ENCODE data around the gene EPHA6. TPM values are rescaled to one million over a fixed set of nuclear protein-coding genes. Genes with fewer than 3 reads are reported as not detected.

Gene EPHA6
- total RNA-seq, 1 experiment from 2014 or later: 3.2 TPM

- peak; percentile 20 for DNase-seq (ENCODE audit: low read depth)
- in situ Hi-C loops (cut with HindIII; ENCODE audit: low pct_unique_long_range_greater_than_20kb, low sequenced_read_pairs): no loop called here
Measured at GRCh38 chr3:97687734-97688133, 873.3 kb downstream of the EPHA6 start.

DNA sequence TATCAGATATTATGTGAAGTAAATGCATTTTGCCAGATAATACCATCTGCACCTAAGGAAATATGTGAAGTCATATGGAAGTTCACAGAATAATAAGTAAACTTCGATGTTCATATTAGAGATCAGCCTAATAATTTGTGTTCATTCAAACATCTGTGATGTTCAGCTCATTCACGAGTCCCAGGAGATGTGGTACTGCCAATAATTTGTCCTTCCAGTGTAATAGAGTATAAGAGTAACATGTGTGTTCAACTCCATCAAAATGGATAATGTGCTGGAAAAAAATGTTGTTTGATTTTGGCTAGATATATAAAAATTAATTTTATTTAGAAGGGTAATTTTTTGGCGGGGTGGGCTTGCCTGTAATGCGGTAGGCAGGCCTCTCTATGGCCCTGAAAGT is 874.7 kb downstream of the EPHA6 start:
- DNase-seq (ENCODE audit: low read depth): no peak
- in situ Hi-C loops (cut with HindIII; ENCODE audit: low pct_unique_long_range_greater_than_20kb, low sequenced_read_pairs): no loop called here

DNA sequence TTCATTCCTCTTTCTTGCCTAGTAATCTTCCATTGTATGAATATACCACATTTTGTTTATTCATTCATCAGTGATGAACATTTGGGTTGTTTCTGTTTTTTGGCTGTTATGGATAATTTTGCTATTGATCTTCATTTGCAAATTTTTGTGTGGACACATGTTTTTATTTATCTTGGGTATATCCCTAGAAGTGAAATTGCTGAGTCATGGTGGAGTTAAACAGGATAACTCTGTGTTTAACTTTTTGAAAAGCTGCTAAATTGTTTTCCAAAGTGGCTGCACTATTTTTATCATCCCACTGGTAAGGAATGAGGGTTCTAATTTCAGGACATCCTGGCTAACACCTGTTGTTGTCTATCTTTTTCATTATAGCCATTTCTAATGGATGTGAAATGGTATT is 875.6 kb downstream of the EPHA6 start:
- in situ Hi-C loops (cut with HindIII; ENCODE audit: low pct_unique_long_range_greater_than_20kb, low sequenced_read_pairs): no loop called here
- DNase-seq (ENCODE audit: low read depth): no peak

- no peak for DNase-seq (ENCODE audit: low read depth)
- in situ Hi-C loops (cut with HindIII; ENCODE audit: low pct_unique_long_range_greater_than_20kb, low sequenced_read_pairs): no loop called here
Measured at GRCh38 chr3:97691354-97691753, 877.0 kb downstream of the EPHA6 start.

DNA sequence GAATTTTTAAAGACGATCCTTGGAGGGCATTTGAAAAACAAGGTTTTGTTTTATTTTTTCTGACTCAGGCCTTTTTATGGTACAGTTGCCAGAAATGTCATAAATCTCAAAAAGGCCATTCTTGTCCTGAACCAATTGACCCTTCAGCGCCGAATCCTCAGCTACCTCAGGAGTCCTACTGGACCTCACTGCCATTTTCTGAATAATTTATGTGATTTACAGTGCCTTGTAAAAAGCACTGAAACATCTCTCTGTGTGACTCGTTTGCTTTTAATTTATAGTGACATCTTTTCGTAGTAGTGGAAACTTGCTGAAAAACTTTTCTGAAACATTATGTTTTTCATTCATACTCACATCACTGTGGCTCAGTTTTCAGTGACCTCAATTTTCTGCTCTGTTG is 878.0 kb downstream of the EPHA6 start:
- no peak for DNase-seq (ENCODE audit: low read depth)
- in situ Hi-C loops (cut with HindIII; ENCODE audit: low pct_unique_long_range_greater_than_20kb, low sequenced_read_pairs): no loop called here

- in situ Hi-C loops (cut with HindIII; ENCODE audit: low pct_unique_long_range_greater_than_20kb, low sequenced_read_pairs): no loop called here
- no peak for DNase-seq (ENCODE audit: low read depth)
Measured at GRCh38 chr3:97692831-97693230, 878.4 kb downstream of the EPHA6 start.

- in situ Hi-C loops (cut with HindIII; ENCODE audit: low pct_unique_long_range_greater_than_20kb, low sequenced_read_pairs): no loop called here
Measured at GRCh38 chr3:97694876-97695275, 880.5 kb downstream of the EPHA6 start.

DNA sequence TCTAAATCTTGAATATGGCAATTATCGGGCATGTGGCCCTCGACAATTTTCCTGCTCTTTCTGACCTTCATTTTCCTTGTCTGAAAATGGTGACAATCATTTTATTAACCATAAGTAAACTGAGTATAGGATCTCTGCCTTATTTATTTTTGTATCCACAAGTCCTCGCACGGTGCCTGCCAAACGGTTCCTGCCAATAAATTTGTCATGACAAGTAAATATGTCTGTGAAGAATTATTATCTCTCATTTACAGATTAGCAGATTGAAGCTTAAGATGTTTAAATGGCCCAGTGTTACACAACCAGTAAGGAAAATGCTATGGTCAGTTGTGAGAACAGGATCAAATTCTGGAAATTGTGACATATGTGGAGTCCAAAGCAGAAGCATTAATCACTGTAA is 884.3 kb downstream of the EPHA6 start:
- in situ Hi-C loops (cut with HindIII; ENCODE audit: low pct_unique_long_range_greater_than_20kb, low sequenced_read_pairs): no loop called here
- DNase-seq (ENCODE audit: low read depth): no peak

More at GRCh38 chr3:97694876-97695275, 880.5 kb downstream of the EPHA6 start:
- DNase-seq (ENCODE audit: low read depth): no peak

DNA sequence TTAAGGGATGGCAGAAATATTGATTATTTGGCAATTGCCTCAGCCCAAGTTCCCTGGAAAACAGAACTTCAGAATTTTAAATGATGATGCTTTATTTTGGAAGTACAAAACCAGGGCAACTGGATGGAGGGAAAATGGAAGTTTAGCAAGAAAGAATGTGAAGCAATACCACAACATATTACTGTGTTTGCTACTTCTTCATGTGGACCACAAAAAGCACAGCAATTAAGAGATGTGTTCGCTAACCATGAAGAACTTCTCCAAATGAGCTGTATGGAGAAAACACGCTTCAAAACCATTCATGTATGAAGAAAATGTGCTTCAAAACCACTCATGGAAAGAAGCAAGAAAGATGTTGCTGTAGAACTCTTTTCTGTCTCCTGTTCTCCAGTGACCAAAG is 885.5 kb downstream of the EPHA6 start:
- DNase-seq (ENCODE audit: low read depth): no peak
- in situ Hi-C loops (cut with HindIII; ENCODE audit: low pct_unique_long_range_greater_than_20kb, low sequenced_read_pairs): no loop called here

- in situ Hi-C loops (cut with HindIII; ENCODE audit: low pct_unique_long_range_greater_than_20kb, low sequenced_read_pairs): no loop called here
- no peak for DNase-seq (ENCODE audit: low read depth)
Measured at GRCh38 chr3:97705764-97706163, 891.4 kb downstream of the EPHA6 start.

- DNase-seq (ENCODE audit: low read depth): no peak
- in situ Hi-C loops (cut with HindIII; ENCODE audit: low pct_unique_long_range_greater_than_20kb, low sequenced_read_pairs): no loop called here
Measured at GRCh38 chr3:97706226-97706625, 891.8 kb downstream of the EPHA6 start.

GRCh38 chr3:97711654-97712053 is 897.3 kb downstream of the EPHA6 start:
- DNase-seq (ENCODE audit: low read depth): no peak
- in situ Hi-C loops (cut with HindIII; ENCODE audit: low pct_unique_long_range_greater_than_20kb, low sequenced_read_pairs): no loop called here

DNA sequence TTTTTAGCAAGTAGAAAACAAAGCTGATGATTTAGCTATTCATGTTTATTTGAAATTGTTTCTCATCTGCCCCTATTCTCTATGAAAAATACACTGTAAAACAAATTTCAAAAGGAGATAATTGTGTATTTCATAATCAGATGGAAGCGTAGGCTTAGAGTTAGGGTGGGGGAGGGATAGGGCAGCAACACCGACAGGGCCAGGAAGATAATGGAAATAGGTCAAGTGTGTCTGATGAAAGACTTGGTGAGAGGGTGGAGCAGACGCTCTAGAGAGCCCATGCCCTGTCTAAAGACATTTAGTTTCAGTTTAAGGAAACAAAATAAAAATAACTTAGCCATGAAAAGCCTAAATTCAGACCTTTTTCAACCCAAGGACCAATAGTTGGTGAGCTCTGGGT is 898.5 kb downstream of the EPHA6 start:
- DNase-seq (ENCODE audit: low read depth): no peak
- in situ Hi-C loops (cut with HindIII; ENCODE audit: low pct_unique_long_range_greater_than_20kb, low sequenced_read_pairs): no loop called here

- in situ Hi-C loops (cut with HindIII; ENCODE audit: low pct_unique_long_range_greater_than_20kb, low sequenced_read_pairs): no loop called here
- no peak for DNase-seq (ENCODE audit: low read depth)
Measured at GRCh38 chr3:97713634-97714033, 899.2 kb downstream of the EPHA6 start.

- in situ Hi-C loops (cut with HindIII; ENCODE audit: low pct_unique_long_range_greater_than_20kb, low sequenced_read_pairs): no loop called here
- DNase-seq (ENCODE audit: low read depth): peak; percentile 37
Measured at GRCh38 chr3:97719156-97719821, 904.9 kb downstream of the EPHA6 start.

GRCh38 chr3:97720417-97720816 is 906.0 kb downstream of the EPHA6 start:
- in situ Hi-C loops (cut with HindIII; ENCODE audit: low pct_unique_long_range_greater_than_20kb, low sequenced_read_pairs): no loop called here
- no peak for DNase-seq (ENCODE audit: low read depth)

GRCh38 chr3:97721446-97721845 is 907.1 kb downstream of the EPHA6 start:
- no peak for DNase-seq (ENCODE audit: low read depth)
- in situ Hi-C loops (cut with HindIII; ENCODE audit: low pct_unique_long_range_greater_than_20kb, low sequenced_read_pairs): no loop called here

GRCh38 chr3:97736928-97737327 is 922.5 kb downstream of the EPHA6 start:
- no peak for DNase-seq (ENCODE audit: low read depth)
- in situ Hi-C loops (cut with HindIII; ENCODE audit: low pct_unique_long_range_greater_than_20kb, low sequenced_read_pairs): no loop called here

DNA sequence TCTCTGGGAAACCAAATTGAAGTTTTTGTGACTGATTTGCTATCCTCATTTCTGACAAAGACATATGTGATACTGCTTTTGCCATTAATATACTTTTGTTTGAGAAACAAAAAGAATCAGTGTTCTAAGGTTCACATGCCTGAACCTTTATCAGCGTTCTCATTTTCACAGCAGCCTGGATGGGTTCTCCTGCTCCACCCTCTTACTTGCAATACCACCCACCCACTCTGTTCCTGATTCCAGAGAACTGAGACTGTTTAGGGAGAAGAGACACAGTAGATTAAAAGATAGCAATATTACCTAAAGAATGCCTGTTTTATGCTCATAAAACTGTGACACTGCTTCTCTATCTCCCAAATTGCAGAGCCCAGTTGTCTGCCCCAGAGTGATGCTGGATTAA is 924.4 kb downstream of the EPHA6 start:
- no peak for DNase-seq (ENCODE audit: low read depth)
- in situ Hi-C loops (cut with HindIII; ENCODE audit: low pct_unique_long_range_greater_than_20kb, low sequenced_read_pairs): no loop called here

DNA sequence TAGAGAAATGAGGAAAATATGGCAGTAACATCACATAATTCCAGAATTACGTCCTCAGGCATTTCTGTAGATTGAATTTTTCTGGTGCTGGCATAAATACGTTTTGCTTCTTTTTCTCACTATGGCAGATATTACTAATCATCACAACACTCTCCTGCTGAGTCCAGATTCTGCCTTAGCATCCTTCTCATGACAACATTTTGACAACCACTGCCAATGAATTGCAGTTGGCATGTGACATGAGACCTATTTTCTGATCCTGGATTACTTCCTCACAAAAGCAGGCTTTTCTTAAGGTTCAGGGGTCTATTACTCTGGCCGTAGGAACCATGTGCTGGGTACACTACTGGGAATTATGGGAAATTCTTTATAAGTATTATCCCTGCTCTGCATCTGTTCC is 927.6 kb downstream of the EPHA6 start:
- no peak for DNase-seq (ENCODE audit: low read depth)
- in situ Hi-C loops (cut with HindIII; ENCODE audit: low pct_unique_long_range_greater_than_20kb, low sequenced_read_pairs): no loop called here

- DNase-seq (ENCODE audit: low read depth): no peak
- in situ Hi-C loops (cut with HindIII; ENCODE audit: low pct_unique_long_range_greater_than_20kb, low sequenced_read_pairs): no loop called here
Measured at GRCh38 chr3:97744289-97744688, 929.9 kb downstream of the EPHA6 start.

Data from Caki2 (cell line).